GM12872 (cell line): ENCODE data around the gene TJAP1.

Experiments
- TF ChIP-seq, protein P1 (sequence below): IDR thresholded peaks from 3 replicates; pipeline ENCODE4 v1.5.1; 2011; ENCODE audit warnings: low read depth, mild to moderate bottlenecking, low read length, moderate library complexity; ENCODE audit not compliant: insufficient read depth

TJAP1 gene

DNA sequence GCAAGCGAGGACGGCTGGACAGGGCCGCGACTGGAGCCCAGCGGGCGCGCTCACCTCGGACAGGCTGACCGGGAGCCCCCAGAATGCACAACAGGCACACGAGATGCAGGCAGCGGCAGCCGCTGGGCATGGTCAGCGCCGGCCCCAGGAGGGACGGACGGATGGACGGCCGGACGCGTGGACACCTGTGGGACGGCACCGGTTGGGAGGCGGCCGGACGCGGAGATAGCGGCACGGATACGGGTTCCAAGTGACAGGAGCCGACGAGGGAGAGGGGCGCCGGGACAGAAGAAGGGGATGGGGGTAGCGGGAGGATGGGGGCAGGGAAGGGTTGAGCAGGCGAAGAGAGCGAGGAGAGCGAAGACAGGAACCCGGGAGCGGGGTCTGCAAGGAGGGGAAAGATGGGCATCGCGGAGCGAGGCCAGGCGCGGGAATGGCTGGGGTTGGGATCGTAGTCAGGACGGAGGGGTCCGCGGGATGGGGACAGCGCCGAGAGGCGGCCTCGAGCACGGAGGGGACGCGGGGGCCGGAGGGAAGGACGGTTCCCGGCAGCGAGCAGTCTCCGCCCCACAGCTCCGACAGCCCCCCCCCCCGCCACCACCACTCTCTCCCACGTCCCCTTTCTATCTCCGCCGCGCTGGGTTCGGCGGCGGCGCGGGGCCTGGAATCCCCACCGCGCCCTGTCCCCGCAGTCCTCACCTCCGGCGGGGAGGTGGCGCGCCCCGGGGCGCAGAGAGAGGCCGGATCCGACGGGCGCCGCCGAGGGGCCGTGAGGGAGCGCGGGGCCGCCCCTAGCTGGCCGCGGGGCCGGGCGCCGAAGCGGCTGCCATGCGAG lies 22.5 kb upstream of the TJAP1 start:
- TF ChIP-seq, protein P1, sequence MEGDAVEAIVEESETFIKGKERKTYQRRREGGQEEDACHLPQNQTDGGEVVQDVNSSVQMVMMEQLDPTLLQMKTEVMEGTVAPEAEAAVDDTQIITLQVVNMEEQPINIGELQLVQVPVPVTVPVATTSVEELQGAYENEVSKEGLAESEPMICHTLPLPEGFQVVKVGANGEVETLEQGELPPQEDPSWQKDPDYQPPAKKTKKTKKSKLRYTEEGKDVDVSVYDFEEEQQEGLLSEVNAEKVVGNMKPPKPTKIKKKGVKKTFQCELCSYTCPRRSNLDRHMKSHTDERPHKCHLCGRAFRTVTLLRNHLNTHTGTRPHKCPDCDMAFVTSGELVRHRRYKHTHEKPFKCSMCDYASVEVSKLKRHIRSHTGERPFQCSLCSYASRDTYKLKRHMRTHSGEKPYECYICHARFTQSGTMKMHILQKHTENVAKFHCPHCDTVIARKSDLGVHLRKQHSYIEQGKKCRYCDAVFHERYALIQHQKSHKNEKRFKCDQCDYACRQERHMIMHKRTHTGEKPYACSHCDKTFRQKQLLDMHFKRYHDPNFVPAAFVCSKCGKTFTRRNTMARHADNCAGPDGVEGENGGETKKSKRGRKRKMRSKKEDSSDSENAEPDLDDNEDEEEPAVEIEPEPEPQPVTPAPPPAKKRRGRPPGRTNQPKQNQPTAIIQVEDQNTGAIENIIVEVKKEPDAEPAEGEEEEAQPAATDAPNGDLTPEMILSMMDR: no peak

DNA sequence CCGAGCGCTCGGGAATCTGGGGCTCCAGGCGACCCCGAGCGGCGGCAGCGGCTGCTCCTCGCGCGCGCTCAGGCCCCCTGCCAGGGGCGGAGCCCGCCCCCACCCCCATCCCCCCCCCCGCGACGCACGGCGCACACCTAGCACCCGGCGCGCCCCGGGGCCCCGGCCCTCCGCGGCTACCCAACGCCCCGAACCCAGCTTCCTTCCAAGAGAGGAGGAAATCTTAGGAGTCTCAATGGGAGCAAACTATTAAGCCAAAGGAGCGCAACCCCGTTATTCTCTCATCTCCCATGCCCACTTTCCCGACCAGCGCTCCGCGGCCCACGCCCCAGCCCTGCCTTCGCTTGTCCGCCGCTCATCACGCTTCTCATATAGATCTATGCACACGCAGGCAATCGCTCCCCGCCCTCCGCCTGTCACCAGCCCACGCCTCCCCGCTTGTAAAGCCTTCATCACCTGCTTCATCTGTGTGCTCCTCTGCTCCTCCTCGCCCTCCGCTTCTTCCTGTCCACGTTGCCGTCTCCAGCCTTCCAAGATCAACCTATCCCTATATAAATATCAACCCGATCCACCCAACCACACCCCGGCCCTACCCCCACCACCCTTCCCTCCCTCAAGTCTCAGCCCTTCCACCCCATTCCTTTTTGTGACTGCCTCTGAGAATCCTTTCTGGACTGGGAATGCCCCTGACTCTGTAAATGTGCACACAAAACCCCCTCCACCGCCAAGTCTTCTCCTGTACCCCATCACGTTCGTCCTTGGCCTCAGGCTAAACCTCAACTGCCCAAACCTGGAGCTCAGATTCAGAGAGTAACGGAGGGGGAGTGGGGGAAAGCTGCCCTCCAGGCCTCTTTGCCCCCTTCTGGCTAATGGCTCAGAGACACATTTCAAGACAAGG lies 21.6 kb upstream of the TJAP1 start, which contains the start of gene DLK2:
Gene DLK2, minus strand, starts transcription at position 18 of the 898 bp plus-strand sequence. CDS start 723 bp downstream, outside the sequence.
- TF ChIP-seq, protein P1: no peak

DNA sequence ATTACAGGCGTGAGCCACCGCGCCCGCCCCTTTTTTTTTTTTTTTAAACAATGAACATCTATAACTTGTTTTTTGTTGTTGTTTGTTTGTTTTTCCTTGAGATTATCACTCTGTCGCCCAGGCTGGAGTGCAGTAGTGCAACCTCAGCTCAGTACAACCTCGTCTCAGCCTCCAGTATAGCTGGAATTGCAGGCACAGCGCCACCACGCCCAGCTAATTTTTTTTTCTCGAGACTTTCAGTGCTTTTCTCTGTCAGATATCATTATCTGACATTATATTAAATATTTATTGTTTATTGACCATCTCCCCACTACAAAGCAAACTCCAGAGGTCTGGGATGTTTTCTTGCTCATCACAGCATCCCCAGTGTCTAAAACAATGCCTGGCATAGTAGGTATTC lies 19.7 kb upstream of the TJAP1 start:
- TF ChIP-seq, protein P1: no peak

DNA sequence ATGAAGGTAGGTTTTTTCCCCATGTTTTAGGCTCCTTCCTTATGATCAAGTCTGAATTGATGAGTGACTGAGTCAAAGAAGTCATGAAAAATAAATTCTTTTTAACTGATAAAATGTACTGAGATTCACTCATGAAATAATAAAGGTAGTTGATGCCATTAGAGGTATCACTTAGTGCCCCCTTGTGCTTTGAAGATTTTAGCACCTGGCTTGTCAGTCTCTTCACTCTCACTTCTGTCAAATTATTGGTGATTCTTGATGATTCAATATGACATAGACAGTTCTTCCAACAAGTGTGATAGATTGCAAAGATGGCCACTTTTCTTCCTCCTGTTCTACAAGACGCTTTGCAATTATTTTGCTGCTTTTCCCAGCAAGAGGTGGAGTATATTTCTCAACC lies 17.8 kb upstream of the TJAP1 start:
- TF ChIP-seq, protein P1: no peak

DNA sequence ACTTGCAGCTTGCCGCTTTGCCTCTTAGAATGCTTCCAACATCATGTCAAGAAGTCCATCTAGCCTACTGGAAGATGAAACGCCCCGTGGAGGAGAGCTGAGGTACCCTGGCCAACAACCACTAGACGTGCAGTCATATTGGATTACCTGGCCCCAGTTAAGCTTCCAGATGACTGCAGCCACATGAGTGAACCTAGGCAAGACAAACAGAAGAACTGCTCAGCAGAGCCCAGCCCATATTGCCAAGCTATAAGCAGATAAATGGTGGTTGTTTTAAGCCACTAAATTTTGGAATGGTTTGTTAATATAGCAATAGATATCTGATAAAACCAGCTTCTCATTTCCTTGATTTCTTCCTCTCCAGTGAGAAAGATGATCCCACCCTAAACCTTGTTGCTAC lies 17.3 kb upstream of the TJAP1 start:
- TF ChIP-seq, protein P1: no peak

DNA sequence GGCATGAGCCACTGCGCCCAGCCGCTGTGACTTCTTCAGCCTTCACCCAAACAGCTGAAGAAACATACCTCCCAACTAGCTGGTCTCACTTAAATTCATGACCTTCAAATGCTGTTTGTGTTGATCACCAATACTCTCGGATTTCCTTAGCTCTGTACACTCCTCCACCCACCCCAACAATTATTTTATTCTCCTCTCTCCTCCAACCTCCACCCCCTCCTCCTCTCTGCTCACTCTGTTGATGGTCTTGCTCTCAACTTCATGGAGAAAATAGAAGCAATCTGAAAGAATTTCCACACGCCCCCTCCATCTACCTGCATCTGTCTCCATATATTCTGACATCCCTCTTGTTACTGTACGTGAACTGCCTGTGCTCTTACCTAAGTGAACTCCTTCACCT lies 15.4 kb upstream of the TJAP1 start:
- TF ChIP-seq, protein P1: no peak

DNA sequence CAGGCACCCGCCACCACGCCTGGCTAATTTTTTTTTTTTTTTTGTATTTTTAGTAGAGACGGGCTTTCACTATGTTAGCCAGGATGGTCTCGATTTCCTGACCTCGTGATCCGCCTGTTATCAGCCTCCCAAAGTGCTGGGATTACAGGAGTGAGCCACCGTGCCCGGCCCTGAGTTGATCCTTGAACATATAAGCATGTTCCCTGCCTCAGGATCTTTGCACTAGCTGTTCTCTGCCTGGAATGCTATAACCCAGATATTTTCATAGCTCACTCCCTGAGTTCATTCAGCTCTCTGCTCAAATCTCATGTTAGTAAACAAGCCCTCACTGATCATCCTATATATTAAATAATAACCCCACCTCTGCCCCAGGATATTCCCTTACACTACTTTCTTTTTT lies 13.0 kb upstream of the TJAP1 start:
- TF ChIP-seq, protein P1: no peak
